ENCODE data around the gene IL25. TPM values are rescaled to one million over a fixed set of nuclear protein-coding genes. Genes with fewer than 3 reads are reported as not detected.

IL25 gene
- total RNA-seq, 1 donor from 2014 or later = not detected

- no peak overlapping the region for H3K27ac Mint-ChIP-seq
- H3K4me3 Mint-ChIP-seq = no peak overlapping the region
- no peak for DNase-seq (ENCODE audit: low spot score)
- no peaks in the 10 kb centered on the region for H3K9me3 Mint-ChIP-seq
- H3K36me3 Mint-ChIP-seq (ENCODE audit: low read depth) = no peaks in the 10 kb centered on the region
- intact Hi-C loops (cut with micrococcal nuclease) = no loop called here
- no peaks in the 10 kb centered on the region for H3K4me1 Mint-ChIP-seq (ENCODE audit: low read depth)
- peaks cover 28% of the 10 kb centered on the region for H3K27me3 Mint-ChIP-seq (ENCODE audit: insufficient read depth)
Measured at GRCh38 chr14:23346693-23347405, 25.8 kb upstream of the IL25 start.

- Mint-ChIP-seq H3K9me3 (no peaks in the 10 kb centered on the region), H3K27ac (no peak overlapping the region), H3K36me3 (ENCODE audit: low read depth) (no peaks in the 10 kb centered on the region), H3K27me3 (ENCODE audit: insufficient read depth) (peaks cover 27% of the 10 kb centered on the region), H3K4me3 (no peak overlapping the region), H3K4me1 (ENCODE audit: low read depth) (no peaks in the 10 kb centered on the region)
- intact Hi-C loops (cut with micrococcal nuclease) = no loop called here
- no peak for DNase-seq (ENCODE audit: low spot score)
Measured at GRCh38 chr14:23347406-23348296, 25.0 kb upstream of the IL25 start.

GRCh38 chr14:23348297-23348655, 24.3 kb upstream of the IL25 start:
- no peaks in the 10 kb centered on the region for H3K36me3 Mint-ChIP-seq (ENCODE audit: low read depth)
- H3K27ac Mint-ChIP-seq = no peak overlapping the region

GRCh38 chr14:23349156-23349845, 23.3 kb upstream of the IL25 start:
- peaks cover 35% of the 10 kb centered on the region for H3K27me3 Mint-ChIP-seq (ENCODE audit: insufficient read depth)
- intact Hi-C loops (cut with micrococcal nuclease) = no loop called here
- no peak overlapping the region for H3K4me3 Mint-ChIP-seq
- no peak for DNase-seq (ENCODE audit: low spot score)
- H3K4me1 Mint-ChIP-seq (ENCODE audit: low read depth) = peaks cover 5% of the 10 kb centered on the region
- no peak overlapping the region for H3K27ac Mint-ChIP-seq
- no peaks in the 10 kb centered on the region for H3K36me3 Mint-ChIP-seq (ENCODE audit: low read depth)
- no peaks in the 10 kb centered on the region for H3K9me3 Mint-ChIP-seq

More at GRCh38 chr14:23348297-23348655, 24.3 kb upstream of the IL25 start:
- no peak for DNase-seq (ENCODE audit: low spot score)
- Mint-ChIP-seq H3K4me1 (ENCODE audit: low read depth) (peaks cover 5% of the 10 kb centered on the region), H3K9me3 (no peaks in the 10 kb centered on the region), H3K4me3 (no peak overlapping the region), H3K27me3 (ENCODE audit: insufficient read depth) (peaks cover 27% of the 10 kb centered on the region)
- intact Hi-C loops (cut with micrococcal nuclease) = no loop called here

GRCh38 chr14:23351681-23352505, 20.7 kb upstream of the IL25 start:
- H3K9me3 Mint-ChIP-seq = no peaks in the 10 kb centered on the region
- H3K27ac Mint-ChIP-seq = no peak overlapping the region
- peaks cover 32% of the 10 kb centered on the region for H3K27me3 Mint-ChIP-seq (ENCODE audit: insufficient read depth)
- no peak for DNase-seq (ENCODE audit: low spot score)
- H3K4me1 Mint-ChIP-seq (ENCODE audit: low read depth) = peaks cover 5% of the 10 kb centered on the region
- no peaks in the 10 kb centered on the region for H3K36me3 Mint-ChIP-seq (ENCODE audit: low read depth)
- H3K4me3 Mint-ChIP-seq = peak overlapping the region; percentile 76
- intact Hi-C loops (cut with micrococcal nuclease) = loop anchor here (2.0 kb wide), 1 partner anchor 23 kb away; no protein-coding TSS in a partner anchor

GRCh38 chr14:23352506-23353432, 19.8 kb upstream of the IL25 start, which contains the start of gene SLC22A17:
SLC22A17 (minus strand) TSS chr14:23352887.
- Mint-ChIP-seq H3K9me3 (no peaks in the 10 kb centered on the region), H3K27ac (no peak within 1 kb of the TSS), H3K36me3 (ENCODE audit: low read depth) (no peaks in the 10 kb centered on the region), H3K27me3 (ENCODE audit: insufficient read depth) (peaks cover 32% of the 10 kb centered on the region), H3K4me3 (peak within 1 kb of the TSS; percentile 76), H3K4me1 (ENCODE audit: low read depth) (peaks cover 5% of the 10 kb centered on the region)
- peak; percentile 27 for DNase-seq (ENCODE audit: low spot score)
- intact Hi-C loops (cut with micrococcal nuclease) = loop anchor here (2.0 kb wide), 1 partner anchor 24 kb away; no protein-coding TSS in a partner anchor

GRCh38 chr14:23353433-23353780, 19.2 kb upstream of the IL25 start:
- H3K27me3 Mint-ChIP-seq (ENCODE audit: insufficient read depth) = peaks cover 32% of the 10 kb centered on the region
- H3K4me3 Mint-ChIP-seq = peak overlapping the region; percentile 76
- intact Hi-C loops (cut with micrococcal nuclease) = loop anchor here (2.0 kb wide), 1 partner anchor 25 kb away; no protein-coding TSS in a partner anchor
- no peak for DNase-seq (ENCODE audit: low spot score)
- peaks cover 5% of the 10 kb centered on the region for H3K4me1 Mint-ChIP-seq (ENCODE audit: low read depth)
- H3K27ac Mint-ChIP-seq = no peak overlapping the region
- no peaks in the 10 kb centered on the region for H3K36me3 Mint-ChIP-seq (ENCODE audit: low read depth)
- no peaks in the 10 kb centered on the region for H3K9me3 Mint-ChIP-seq

- H3K27ac Mint-ChIP-seq = no peak overlapping the region
- H3K4me3 Mint-ChIP-seq = no peak overlapping the region
- peaks cover 32% of the 10 kb centered on the region for H3K27me3 Mint-ChIP-seq (ENCODE audit: insufficient read depth)
Measured at GRCh38 chr14:23354990-23355389, 17.6 kb upstream of the IL25 start.

GRCh38 chr14:23355871-23356435, 16.7 kb upstream of the IL25 start:
- peaks cover 24% of the 10 kb centered on the region for H3K27me3 Mint-ChIP-seq (ENCODE audit: insufficient read depth)
- H3K36me3 Mint-ChIP-seq (ENCODE audit: low read depth) = no peaks in the 10 kb centered on the region
- H3K4me3 Mint-ChIP-seq = no peak overlapping the region
- no peaks in the 10 kb centered on the region for H3K9me3 Mint-ChIP-seq
- H3K4me1 Mint-ChIP-seq (ENCODE audit: low read depth) = peaks cover 5% of the 10 kb centered on the region
- no peak overlapping the region for H3K27ac Mint-ChIP-seq
- no peak for DNase-seq (ENCODE audit: low spot score)
- intact Hi-C loops (cut with micrococcal nuclease) = no loop called here

More at GRCh38 chr14:23354990-23355389, 17.6 kb upstream of the IL25 start:
- H3K36me3 Mint-ChIP-seq (ENCODE audit: low read depth) = no peaks in the 10 kb centered on the region
- H3K4me1 Mint-ChIP-seq (ENCODE audit: low read depth) = peaks cover 5% of the 10 kb centered on the region
- no peak for DNase-seq (ENCODE audit: low spot score)
- no peaks in the 10 kb centered on the region for H3K9me3 Mint-ChIP-seq
- intact Hi-C loops (cut with micrococcal nuclease) = no loop called here

GRCh38 chr14:23356662-23357061, 15.9 kb upstream of the IL25 start:
- H3K27me3 Mint-ChIP-seq (ENCODE audit: insufficient read depth) = peaks cover 17% of the 10 kb centered on the region
- H3K4me3 Mint-ChIP-seq = no peak overlapping the region
- no peak for DNase-seq (ENCODE audit: low spot score)
- no peaks in the 10 kb centered on the region for H3K9me3 Mint-ChIP-seq
- H3K27ac Mint-ChIP-seq = no peak overlapping the region
- no peaks in the 10 kb centered on the region for H3K36me3 Mint-ChIP-seq (ENCODE audit: low read depth)
- intact Hi-C loops (cut with micrococcal nuclease) = no loop called here
- H3K4me1 Mint-ChIP-seq (ENCODE audit: low read depth) = peaks cover 5% of the 10 kb centered on the region

GRCh38 chr14:23357261-23357660, 15.3 kb upstream of the IL25 start:
- H3K27ac Mint-ChIP-seq = no peak overlapping the region
- intact Hi-C loops (cut with micrococcal nuclease) = no loop called here
- no peak for DNase-seq (ENCODE audit: low spot score)

More at GRCh38 chr14:23357261-23357660, 15.3 kb upstream of the IL25 start:
- Mint-ChIP-seq H3K36me3 (ENCODE audit: low read depth) (no peaks in the 10 kb centered on the region), H3K27me3 (ENCODE audit: insufficient read depth) (peaks cover 17% of the 10 kb centered on the region), H3K4me1 (ENCODE audit: low read depth) (peaks cover 5% of the 10 kb centered on the region), H3K9me3 (no peaks in the 10 kb centered on the region), H3K4me3 (no peak overlapping the region)
